ENCODE measurements around the gene GPR143.
"Not testable (repeated sequence)": the region's sequence is repeated elsewhere in the genome, so short reads cannot be mapped to it uniquely, and the experiment has no call there.

GPR143 gene

DNA sequence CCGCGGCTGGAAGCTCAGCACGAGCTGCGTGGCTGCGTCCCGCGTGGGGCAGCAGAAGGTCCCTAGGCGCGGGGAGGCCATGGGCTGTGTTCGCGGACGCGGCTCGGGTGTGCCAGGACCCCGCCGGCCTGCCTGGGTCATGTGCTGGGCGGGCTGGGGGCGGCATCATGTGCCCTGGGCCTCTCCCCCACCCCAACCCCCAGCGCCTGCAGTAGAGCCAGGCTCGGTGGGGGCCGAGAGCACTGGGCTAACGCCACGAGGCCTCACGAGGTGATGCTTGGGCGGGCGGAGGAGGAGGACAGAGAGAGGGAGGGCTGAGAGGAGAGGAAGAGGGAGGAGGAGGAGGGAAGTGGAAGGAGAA lies at the start of gene GPR143:
GPR143 (minus strand) TSS at position 111 of the 361 bp plus-strand sequence; CDS start at position 81, 30 bp downstream.
- no peak for DNase-seq (ENCODE audit: low spot score)
- no peak for FAIRE-seq

DNA sequence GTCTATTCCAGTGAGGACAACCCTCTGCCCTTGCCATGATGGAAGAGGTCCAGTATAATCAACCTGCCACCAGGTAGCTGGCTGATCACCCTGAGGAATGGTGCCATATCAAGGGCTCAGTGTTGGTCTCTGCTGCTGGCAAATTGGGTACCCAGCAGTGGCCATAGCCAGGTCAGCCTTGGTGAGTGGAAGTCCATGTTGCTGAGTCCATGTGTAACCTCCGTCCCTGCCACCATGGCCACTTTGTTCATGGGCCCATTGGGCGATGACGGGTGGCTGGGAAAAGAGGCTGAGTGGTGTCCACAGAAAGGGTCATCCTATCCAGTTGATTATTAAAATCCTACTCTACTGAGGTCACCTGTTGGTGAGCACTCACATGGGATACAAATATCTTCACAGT lies 45.4 kb upstream of the GPR143 start:
- not testable (repeated sequence) for DNase-seq (ENCODE audit: low spot score); FAIRE-seq

DNA sequence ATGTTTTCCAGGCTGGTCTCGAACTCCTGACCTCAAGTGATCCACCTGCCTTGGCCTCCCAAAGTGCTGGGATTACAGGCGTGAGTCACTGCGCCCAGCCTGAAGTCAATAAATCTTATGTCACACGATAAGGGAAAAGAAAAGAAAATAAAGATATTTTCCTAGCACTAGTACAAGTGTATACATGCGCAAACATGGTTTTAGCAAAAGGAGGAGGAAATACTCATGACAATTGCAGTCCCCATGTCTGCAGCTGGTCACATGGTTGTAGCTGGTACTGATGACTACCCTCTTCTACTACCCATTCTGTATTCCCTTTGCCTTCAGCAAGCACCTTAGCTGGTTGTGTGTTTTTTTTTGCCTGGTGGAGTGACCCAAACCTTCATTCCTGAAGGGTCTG lies 44.2 kb upstream of the GPR143 start:
- not testable (repeated sequence) for DNase-seq (ENCODE audit: low spot score); FAIRE-seq

DNA sequence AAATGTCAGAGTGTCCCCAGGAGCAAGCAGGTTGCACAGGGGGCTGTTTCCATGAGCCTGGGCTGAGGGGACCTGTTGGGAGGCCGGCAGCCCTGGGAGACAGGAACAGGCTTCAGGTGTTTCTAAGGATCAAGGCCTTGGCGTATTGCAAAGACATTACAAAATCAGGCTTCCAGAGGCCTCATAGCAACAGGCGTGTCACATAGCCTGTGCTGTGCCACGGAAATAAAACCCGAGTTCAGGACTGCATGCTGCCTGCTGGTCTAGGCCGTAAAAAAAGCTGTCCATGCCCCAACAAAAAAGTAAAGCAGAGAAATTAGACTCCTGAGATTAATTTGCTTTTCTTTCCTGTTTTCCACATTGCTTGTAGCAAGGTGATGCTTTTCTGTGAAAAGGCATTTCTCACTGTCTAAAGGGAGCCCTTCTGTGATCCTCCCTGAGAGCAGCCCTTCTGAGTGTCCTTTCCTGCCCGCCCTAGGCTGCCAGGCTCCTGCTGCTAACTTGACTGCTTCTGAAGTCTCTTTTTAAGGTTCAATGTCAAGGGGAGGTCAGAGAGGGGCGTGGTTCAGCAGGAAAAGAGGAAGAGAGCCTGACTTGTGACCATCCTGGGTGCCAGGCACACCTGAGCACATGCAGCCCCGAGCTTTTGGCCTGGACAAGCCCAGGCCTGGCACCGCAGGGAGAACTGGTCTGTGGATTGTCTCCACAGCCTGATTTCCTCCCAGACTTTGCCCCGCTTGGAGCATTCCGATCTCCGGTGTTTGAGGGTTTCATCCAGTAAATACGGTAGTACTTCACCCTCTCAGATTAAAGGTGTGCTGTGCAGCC lies 41.9 kb upstream of the GPR143 start:
- DNase-seq (ENCODE audit: low spot score) (no peak), FAIRE-seq (no peak)

DNA sequence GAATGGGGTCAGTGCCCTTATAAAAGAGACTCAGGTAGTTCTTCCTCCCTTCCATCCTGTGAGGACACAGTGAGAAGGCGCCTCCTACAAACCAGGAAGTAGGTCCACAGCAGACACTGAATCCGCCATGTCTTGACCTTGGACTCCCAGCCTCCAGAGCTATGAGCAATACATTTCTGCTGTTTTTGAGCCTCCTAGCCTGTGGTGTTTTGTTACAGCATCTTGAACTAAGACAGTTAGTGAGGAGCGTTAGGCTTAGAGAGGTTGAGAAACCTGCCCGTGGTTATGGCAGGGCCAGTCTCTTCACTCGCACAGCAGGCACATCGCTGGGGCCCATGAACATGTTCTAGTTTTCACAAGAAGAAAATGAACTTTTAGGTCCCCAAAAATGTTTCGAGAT lies 40.3 kb upstream of the GPR143 start:
- FAIRE-seq (no peak), DNase-seq (ENCODE audit: low spot score) (no peak)

DNA sequence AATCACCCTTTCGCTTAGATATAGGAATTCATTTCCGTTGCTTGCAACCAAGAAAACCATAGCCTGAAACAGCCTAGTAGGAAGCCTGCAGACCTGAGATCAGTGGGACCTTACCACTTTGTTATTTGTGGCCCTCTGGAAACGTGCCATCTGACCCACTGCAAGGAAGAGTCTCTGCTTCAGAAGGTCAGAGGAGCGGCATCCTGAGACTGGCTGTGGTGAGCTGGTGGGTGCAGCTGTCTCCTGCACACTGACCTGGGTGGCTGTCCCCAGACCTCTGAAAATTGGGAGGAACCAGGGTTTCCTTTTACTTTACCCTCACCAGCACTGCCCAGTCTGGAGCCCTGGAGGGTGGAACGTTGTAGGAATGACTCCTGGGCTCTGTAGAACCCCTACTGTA lies 38.8 kb upstream of the GPR143 start:
- no peak for DNase-seq (ENCODE audit: low spot score)

DNA sequence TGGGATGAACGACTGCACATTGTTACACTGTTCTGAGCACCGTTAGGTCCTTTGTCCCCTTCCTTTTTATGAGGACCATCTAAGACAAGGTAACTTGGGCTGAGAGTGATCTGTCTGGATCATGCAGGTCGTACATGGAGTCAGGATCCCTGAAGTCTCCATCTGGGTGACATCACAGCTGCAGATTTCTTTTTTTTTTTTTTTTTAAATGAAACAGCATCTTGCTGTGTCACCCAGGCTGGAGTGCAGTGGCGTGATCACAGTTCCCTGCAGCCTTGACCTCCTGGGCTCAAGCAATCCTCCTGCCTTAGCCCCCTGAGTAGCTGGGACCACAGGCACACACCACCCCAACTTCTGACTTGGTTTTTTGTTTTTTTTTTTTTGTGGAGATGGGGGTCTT lies 37.1 kb upstream of the GPR143 start:
- DNase-seq (ENCODE audit: low spot score), result no peak
- no peak for FAIRE-seq

More for the DNA sequence above, 38.8 kb upstream of the GPR143 start:
- FAIRE-seq, result no peak

DNA sequence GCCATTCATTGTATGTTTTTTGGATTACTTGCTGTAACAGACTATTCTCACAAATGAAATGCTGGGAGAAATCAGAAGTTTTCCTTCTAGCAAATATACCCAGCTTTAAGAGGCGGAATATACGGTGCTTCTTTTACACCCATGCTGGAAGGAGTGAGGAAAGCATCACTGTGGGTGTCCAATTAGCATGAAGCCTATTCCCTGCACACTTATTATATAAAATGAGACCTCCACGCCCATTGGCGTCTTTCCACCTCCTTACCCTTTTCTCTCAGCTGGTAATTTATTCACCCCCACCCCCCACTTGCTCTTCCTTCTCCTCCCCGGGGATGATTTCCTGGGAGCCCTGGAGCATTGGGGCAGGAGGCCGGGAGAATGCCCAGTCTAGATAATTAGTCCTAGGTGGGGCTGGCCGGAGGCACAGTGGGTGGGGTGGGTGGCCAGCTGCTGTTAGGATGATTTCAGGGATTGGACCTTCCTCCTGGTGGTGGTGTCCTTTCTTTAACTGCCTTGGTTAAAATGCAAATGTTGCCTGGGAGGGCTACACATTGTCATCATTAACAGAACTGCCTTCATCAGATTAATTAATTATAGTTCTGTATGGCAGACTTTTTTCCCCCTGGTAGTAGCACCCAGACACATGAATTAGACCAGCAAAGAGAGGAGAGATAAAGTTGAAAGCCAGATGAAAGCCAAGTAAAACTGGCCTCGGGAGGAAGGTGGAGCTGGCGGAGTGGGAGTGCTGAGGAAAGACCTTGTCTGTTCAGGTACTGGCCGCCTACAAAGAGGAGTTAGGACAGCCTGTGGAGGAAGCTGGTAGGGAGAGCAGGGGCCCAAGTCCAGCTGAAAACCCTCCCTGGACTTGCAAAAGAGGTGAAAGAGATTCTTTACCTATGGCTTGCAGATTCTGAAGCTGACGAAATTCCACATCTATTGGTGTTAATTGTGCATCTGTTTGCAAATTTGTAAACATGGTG lies 32.0 kb upstream of the GPR143 start:
- DNase-seq (ENCODE audit: low spot score) (no peak), FAIRE-seq (no peak)

DNA sequence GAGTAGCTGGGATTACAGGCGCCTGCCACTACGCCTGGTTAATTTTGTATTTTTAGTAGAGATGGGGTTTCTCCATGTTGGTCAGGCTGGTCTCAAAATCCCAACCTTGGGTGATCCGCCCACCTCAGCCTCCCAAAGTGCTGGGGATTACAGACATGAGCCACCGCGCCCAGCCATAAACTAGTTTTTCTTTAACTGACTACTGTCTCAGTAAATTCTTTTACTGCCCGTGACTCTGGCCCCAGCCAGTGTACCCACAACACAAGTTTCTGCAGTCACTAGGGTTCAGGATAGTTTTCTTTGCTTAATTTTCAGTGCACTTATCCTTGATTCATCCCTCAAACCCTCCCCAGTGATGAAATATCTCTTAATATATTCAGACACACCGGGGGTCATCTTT lies 28.8 kb upstream of the GPR143 start:
- DNase-seq (ENCODE audit: low spot score) (no peak), FAIRE-seq (no peak)

DNA sequence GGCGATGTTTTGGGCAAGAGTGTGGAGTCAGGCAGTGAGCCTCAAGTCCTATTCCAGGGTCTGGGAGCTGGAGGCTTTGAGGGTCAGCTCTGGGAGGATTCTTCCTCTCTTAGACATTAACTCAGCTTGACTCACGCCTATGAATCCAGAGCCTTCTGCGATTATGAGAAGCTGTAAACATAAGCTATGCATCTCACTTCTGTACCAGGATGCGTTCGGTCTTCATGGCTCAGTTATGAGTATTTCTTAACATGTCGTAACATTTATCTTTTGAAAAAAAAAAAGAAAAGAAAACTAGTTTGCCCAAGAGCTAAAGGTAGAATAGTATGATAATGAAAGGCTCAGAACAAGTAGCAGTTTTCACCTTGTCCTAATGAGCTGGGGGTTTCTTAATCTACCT lies 25.2 kb upstream of the GPR143 start:
- FAIRE-seq, result no peak
- no peak for DNase-seq (ENCODE audit: low spot score)

DNA sequence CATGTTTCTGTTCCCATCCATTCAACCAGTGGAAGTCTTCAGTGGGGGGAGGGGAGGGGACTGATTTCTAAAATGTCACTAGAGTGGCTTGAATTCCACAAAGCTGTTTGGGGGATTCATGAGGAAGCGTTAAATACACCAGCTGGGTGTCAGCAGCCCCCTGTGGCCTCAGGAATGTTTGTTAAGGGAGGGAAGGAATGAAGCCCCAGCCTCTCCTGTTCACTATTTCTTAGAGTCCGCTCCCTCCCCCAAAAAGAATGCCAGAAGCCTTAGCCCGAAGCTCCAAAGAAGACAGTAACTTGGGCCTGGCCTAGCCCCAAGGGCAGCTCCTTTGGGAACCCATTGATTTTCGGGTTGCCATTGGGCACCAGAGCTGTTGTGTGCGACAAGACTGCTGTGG lies 23.9 kb upstream of the GPR143 start:
- FAIRE-seq, result no peak
- no peak for DNase-seq (ENCODE audit: low spot score)

DNA sequence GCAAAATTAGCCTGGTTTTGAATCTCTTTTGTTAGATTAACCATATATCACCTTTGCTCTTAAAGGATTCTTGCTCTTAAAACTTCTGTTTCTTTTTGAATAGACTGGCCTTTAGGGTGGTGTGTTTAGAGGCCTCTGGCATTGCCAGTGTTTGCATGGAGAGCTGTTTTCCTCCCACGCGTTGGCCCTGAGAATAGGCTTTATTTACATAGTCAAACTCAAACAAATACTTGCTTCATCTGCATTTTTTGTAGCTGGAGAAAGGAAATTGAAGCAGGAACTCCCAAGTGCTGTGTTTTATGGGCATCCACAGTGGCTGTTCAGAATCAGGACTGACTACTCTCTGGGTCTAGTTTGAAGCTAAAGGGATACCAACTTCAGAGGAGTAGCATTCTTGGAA lies 23.3 kb upstream of the GPR143 start:
- DNase-seq (ENCODE audit: low spot score) (no peak), FAIRE-seq (no peak)

DNA sequence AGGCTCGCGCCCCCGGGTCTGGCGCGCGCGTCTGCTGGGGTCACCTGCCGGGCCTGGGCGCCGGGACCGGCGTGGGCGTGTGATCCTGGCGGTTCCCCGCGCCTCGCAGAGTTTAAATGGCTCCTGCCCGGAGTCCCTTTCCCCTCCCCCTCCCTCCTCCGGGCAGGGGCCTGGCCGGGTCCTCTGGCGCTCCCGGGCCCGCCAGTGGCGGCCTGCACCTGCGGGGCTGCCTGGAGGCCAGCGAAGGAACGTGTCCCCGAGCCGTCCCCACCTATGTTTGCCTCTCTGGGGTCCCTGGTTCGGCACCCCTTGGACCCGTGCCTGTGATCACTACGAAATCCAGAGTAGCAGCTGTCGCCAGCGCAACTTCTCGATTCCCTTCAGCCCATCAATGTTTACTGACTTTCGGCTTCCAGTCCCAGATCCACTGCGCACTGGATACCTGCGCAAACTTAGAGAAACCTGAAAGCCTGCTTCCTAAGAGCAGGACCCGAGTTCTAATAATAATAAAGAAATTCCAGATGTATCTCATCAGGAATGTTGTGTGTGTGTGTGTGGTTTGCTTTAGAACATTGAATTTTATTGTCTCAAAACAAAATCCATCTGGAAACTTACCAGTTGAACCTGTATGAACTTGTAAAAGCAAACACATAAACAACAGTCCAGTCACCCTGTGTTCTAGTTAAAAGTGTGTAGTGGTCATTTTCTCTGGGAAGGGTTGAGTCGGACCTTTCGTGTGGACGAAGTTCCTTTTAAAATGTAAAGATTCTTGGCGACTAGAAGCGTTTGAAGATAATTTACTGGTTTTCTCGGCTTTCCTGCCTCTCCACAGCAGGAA lies 21.4 kb upstream of the GPR143 start:
- FAIRE-seq, result no peak
- no peak for DNase-seq (ENCODE audit: low spot score)

DNA sequence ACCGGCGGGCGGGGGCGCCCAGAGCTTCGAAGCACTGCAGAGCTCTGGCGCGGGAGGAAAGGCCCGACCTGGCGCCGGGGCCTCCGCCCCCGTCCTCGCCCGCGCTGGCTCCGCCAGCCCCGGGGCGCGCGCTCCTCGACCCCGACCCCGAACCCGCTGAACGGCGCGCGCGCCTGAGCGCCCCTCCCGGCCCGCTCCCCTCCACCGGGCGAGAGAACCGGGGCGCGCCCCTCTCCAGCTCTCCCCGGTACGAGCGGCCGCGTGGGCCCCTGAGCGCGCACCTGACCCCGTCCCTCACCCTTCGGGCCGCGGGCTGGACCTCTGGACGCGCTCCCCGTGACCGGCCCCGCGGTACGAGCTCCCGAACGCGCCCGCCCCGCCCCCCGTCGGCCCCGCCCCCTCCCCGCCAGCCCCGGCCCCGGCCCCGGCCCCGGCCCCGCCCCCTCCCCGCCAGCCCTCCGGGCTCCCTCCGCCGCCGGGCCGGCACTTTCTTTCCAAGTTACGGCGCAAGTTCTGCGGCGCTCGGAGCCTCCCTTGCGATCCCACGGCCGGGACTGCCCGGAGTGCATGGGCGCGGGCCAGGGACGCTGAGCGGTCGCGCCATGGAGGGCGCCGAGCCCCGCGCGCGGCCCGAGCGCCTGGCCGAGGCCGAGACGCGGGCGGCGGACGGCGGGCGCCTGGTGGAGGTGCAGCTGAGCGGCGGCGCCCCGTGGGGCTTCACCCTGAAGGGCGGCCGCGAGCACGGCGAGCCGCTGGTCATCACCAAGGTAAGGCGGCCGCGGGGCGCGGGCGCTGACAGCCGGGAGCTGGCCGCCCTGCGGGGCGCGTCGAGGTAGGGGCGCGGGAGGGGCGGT lies 20.5 kb upstream of the GPR143 start, which contains the start of gene SHROOM2:
SHROOM2 (plus strand) TSS at position 486 of the 854 bp plus-strand sequence; CDS start at position 603, 117 bp downstream.
- no peak for DNase-seq (ENCODE audit: low spot score)
- no peak for FAIRE-seq

DNA sequence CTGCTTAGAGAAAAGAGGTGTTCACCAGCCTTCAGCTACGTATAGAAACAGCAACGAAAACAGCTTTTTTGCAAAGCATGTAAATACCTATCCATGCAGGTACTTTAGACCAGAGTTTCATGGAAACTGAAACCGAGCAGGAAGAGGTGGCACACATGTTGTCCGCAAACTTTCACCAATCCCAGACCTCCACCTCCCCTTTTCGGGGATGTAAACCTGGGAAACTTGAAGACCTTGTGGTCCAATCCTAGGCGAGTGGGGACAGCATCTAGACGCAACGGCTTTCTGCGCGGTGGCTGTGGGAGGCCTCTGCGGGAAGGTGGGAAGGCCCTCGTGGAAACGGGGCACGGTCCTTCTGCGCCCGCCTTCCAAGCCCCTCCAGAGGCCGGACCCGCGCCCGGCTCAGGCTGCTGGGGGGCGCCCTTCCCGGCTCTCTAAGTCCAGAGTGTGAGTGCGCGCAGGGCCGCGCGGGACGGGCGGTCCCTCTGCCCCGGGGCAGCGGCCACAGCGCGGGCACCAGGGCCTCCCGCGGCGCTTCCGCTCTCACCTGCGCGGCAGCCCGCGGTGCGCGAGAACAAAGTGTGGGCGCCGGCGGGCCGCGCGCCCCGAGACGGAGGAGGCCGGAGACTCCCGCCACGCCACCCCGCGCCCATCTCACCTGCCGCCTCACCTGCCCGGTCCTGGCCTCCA lies 19.8 kb upstream of the GPR143 start:
- FAIRE-seq, result no peak
- DNase-seq (ENCODE audit: low spot score), result no peak

DNA sequence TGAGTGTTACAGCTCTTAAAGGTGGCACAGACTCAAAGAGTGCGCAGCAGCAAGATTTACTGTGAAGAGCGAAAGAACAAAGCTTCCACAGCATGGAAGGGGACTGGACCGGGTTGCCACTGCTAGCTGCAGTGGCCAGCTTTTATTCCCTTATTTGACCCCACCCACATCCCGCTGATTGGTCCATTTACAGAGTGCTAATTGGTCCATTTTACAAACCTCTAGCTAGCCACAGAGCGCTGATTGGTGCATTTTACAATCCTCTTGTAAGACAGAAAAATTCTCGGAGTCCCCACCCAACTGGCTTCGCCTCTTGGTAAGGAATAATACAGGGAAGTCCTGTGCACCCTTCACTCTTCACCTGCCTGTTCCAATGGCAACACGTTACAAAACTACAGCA lies 18.7 kb upstream of the GPR143 start:
- FAIRE-seq (no peak), DNase-seq (ENCODE audit: low spot score) (no peak)

DNA sequence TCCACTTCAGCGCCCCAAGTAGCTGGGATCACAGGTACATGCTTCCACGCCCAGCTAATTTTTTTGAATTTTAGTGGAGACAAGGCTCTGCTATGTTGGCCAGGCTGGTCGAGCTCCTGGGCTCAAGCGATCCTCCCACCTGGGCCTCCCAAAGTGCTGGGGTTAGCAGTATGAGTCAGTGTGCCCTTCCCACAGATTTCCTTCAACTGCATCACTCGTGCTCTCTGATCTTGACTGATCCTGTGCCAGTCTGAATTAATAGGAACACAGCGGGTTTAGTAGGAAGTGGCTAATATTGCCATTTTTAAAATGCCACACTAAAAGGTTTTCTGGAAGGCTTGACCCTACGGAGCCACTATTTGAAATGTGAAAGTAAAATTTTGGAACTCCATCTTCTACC lies 16.3 kb upstream of the GPR143 start:
- no peak for FAIRE-seq
- DNase-seq (ENCODE audit: low spot score), result no peak

DNA sequence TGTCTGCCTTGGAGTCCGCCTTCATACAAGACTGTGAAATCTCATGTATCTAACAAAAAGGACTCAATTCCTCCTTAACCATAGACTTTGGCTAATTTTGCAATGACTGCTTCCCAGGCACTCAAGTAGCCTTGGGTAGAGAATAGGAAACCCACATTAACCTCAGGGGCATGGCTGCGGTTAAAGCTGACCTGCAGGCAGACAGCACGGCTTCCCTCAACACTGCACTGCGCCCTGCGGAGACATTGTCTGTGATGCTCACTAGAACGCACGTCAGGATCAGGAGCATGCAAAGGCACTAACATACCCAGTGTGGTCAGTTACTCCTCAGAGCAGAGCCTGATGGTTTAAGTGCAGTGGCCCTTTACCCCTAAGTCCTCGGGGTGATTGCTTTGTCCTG lies 10.3 kb upstream of the GPR143 start:
- peak; percentile 5 for DNase-seq (ENCODE audit: low spot score)
- no peak for FAIRE-seq

DNA sequence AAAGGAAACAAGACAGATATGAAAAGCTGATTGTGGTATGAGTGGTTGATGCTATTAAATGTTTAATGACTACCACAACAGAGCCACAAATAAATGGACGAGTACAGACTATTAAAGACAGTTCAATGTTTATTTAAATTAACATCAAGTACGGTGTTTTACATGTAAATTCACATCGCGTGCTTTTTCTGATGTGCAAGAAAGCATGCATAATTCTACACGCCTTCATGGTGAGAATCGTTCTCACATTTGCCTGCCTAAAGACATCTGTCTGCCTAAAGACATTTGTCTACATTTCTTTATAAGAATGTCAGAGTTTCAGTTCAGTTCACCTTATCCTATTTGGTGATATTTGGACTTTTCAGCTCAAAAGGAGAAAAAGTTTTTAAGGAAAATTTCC lies 7.3 kb upstream of the GPR143 start:
- FAIRE-seq (no peak), DNase-seq (ENCODE audit: low spot score) (no peak)

DNA sequence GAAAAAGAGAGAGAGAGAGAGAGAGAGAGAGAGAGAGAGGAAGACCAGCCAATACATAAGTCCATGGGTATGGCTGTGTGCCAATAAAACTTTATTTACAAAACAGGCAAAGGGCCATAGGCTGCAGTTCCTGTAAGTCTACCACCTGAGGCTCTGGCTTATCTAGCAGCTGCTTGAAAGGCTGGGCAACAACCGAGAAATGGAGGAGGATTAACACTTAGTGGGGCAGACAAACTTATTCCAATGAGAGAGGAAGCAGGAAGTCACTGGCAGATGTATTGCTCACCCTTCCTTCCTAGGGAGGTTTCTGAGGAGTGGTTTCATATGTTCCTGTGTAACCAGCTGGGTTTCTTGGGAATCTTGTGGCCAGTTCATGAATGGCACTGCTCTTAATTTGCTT lies 4.7 kb upstream of the GPR143 start:
- FAIRE-seq (no peak), DNase-seq (ENCODE audit: low spot score) (no peak)
